Measurements from ENCODE around the gene EFNA5. TPM values are rescaled to one million over a fixed set of nuclear protein-coding genes. Genes with fewer than 3 reads are reported as not detected.

EFNA5 gene
- total and polyA plus RNA-seq, 2 of the 13 experiments (the other 11 are each of a cell fraction or from before 2014, with no cell fraction given): not detected

- no peak for TF ChIP-seq ZNF280D (CRISPR knock-in tag; IDR thresholded peaks at IDR 0.05)
- no peak for TF ChIP-seq ZNF746 (CRISPR knock-in tag; IDR thresholded peaks at IDR 0.05)
- TF ChIP-seq ZNF251 (CRISPR knock-in tag; IDR thresholded peaks at IDR 0.05): no peak
- no peak for TF ChIP-seq TBX2 (CRISPR knock-in tag; IDR thresholded peaks at IDR 0.05; ENCODE audit: borderline replicate concordance)
- TF ChIP-seq ZNF562 (CRISPR knock-in tag; IDR thresholded peaks at IDR 0.05; ENCODE audit: borderline replicate concordance): no peak
- TF ChIP-seq ZNF451 (CRISPR knock-in tag; IDR thresholded peaks at IDR 0.05): no peak
- TF ChIP-seq ZNF782 (CRISPR knock-in tag; IDR thresholded peaks at IDR 0.05; ENCODE audit: borderline replicate concordance): no peak
- TF ChIP-seq PHF8 (CRISPR knock-in tag; IDR thresholded peaks at IDR 0.05): no peak
- TF ChIP-seq CBX5 (CRISPR knock-in tag; IDR thresholded peaks at IDR 0.05; ENCODE audit: borderline replicate concordance): no peak
Measured at GRCh38 chr5:107699425-107699824, 28.7 kb upstream of the EFNA5 start (continued).

GRCh38 chr5:107698286-107698685 is 27.5 kb upstream of the EFNA5 start:
- no peaks in the 10 kb centered on the region for H3K4me1 ChIP-seq (ENCODE audit: insufficient read depth, low read length)
- no peak overlapping the region for H3K9ac ChIP-seq (ENCODE audit: insufficient read depth, low read depth, low read length)
- FAIRE-seq: no peak
- H3K79me2 ChIP-seq (ENCODE audit: insufficient read depth, low read length): no peaks in the 10 kb centered on the region
- no peak overlapping the region for H3K4me3 ChIP-seq (replicated peaks in 1 of 3; ENCODE audit: insufficient read depth in 1 of 3, low read depth in 2 of 3, low read length in 3 of 3)
- ChIA-PET POLR2A (no interaction called here), CTCF (ENCODE audit: low intra/inter-chr PET ratio, low total read pairs) (no interaction called here)
- in situ Hi-C loops (cut with HindIII; ENCODE audit: extremely low pct_ligation_motif_present, low pct_unique_long_range_greater_than_20kb) (no loop called here), intact Hi-C loops (cut with micrococcal nuclease; ENCODE audit: unreplicated experiment) (no loop called here)
- no peak overlapping the region for H2AFZ ChIP-seq (ENCODE audit: low read length)
- no peaks in the 10 kb centered on the region; a peak in 1 of 5 replicates for H3K27me3 ChIP-seq (ENCODE audit: control insufficient read depth in 1 of 2, insufficient read depth in 2 of 2, low read length in 2 of 2)
- no TSS peak for BruUV-seq (replicated peaks)
- no peak for DNase-seq (ENCODE audit: low spot score)
- H3K27ac ChIP-seq (ENCODE audit: extremely low read length, insufficient read depth, low read length): no peak overlapping the region
- 0% methylated on average over 2 of the region's 2 CpGs for WGBS (ENCODE audit: low lambda C conversion rate)
- no peak for ATAC-seq
- H4K20me1 ChIP-seq (ENCODE audit: insufficient read depth, low read length): no peaks in the 10 kb centered on the region
- H3K4me2 ChIP-seq (ENCODE audit: low read depth, low read length): no peak overlapping the region
- no peak for TF ChIP-seq ZNF609 (CRISPR knock-in tag; IDR thresholded peaks at IDR 0.05; ENCODE audit: borderline replicate concordance)
- TF ChIP-seq ZNF615 (CRISPR knock-in tag; IDR thresholded peaks at IDR 0.05; ENCODE audit: borderline replicate concordance): no peak
- TF ChIP-seq ZNF780A (CRISPR knock-in tag; IDR thresholded peaks at IDR 0.05): no peak
- TF ChIP-seq ZMAT5 (CRISPR knock-in tag; IDR thresholded peaks at IDR 0.05; ENCODE audit: borderline replicate concordance, low read depth): no peak
- no peak for TF ChIP-seq ELF3 (CRISPR knock-in tag; IDR thresholded peaks at IDR 0.05)
- no peak for TF ChIP-seq ZNF589 (CRISPR knock-in tag; conservative IDR thresholded peaks at IDR 0.05)
- TF ChIP-seq TFAP4 (IDR thresholded peaks at IDR 0.05; ENCODE audit: borderline replicate concordance, low read depth): no peak
- H3K36me3 ChIP-seq (replicated peaks in 1 of 2; ENCODE audit: control insufficient read depth in 1 of 2, insufficient read depth in 2 of 2, low read length in 2 of 2): no peaks in the 10 kb centered on the region
- H3K9me3 ChIP-seq (ENCODE audit: low read length): no peaks in the 10 kb centered on the region

Measured in HepG2 (cell line).